ENCODE data around the gene CHRNA3. TPM values are rescaled to one million over a fixed set of nuclear protein-coding genes. Genes with fewer than 3 reads are reported as not detected.

CHRNA3 gene
- total RNA-seq, 4 donors from 2014 or later: 0.18 TPM; not detected in 3

DNA sequence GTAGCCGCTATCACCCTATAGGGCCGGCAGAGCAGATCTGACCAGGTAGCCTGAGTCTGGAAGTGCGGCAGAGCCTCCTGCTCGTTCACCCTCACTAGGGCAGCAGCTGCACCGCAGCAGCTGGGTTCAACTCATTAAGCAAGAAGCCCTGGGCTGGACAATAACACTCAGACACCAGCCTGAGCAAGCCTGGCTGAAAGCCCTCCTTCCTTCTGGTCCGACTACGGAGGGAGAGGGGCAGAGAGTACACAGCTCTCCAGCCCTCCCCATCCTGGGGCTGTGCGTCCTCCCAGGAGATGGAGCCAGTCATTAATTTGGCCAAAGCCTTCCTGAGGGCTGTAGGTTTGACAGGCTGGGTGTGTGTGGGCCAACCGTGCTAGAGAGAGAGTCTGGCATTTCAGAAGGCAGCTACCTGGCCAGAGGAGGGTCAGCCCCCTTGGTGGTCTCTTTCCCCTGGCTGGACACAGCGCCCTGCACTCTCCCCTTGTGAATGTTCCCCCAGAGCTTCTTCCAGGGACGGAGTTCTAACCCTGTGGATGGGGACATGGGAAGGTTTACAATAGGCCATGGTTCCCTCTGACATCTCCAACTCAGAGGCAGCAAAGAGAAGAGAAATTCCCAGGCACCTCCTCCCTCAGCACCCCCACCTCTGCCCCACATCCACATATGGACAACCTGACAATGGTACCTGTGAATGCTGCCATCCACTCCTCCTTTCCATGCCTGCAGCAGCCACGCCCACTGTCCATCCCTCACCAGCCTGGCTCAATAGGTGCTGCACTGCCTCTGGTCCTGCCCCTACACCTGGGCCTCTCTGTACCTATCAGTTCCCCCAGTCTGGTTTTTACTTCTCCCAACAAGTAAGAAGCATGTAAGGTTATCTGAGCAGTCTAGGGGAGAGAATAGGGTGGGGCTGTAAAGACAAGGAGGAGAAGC lies 13.7 kb upstream of the CHRNA3 start:
- Histone ChIP-seq H3K4me3 (no peak overlapping the region), H3K36me3 (no peaks in the 10 kb centered on the region), H3K27me3 (peaks cover 0 to 11% (median 0%) of the 10 kb centered on the region in 4 donors), H3K9me3 (peaks cover 0 to 10% (median 5%) of the 10 kb centered on the region in 3 donors), H3K27ac (no peak overlapping the region), H3K4me1 (no peaks in the 10 kb centered on the region)
- no peak for DNase-seq
- intact Hi-C loops (cut with DNase I): no loop called here
- 69 to 97% methylated on average over 4 to 7 of the region's 12 CpGs for WGBS, 2 donors
- TF ChIP-seq, protein P1, sequence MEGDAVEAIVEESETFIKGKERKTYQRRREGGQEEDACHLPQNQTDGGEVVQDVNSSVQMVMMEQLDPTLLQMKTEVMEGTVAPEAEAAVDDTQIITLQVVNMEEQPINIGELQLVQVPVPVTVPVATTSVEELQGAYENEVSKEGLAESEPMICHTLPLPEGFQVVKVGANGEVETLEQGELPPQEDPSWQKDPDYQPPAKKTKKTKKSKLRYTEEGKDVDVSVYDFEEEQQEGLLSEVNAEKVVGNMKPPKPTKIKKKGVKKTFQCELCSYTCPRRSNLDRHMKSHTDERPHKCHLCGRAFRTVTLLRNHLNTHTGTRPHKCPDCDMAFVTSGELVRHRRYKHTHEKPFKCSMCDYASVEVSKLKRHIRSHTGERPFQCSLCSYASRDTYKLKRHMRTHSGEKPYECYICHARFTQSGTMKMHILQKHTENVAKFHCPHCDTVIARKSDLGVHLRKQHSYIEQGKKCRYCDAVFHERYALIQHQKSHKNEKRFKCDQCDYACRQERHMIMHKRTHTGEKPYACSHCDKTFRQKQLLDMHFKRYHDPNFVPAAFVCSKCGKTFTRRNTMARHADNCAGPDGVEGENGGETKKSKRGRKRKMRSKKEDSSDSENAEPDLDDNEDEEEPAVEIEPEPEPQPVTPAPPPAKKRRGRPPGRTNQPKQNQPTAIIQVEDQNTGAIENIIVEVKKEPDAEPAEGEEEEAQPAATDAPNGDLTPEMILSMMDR (IDR thresholded peaks at IDR 0.05): no peak
- TF ChIP-seq POLR2A (IDR thresholded peaks at IDR 0.05): no peak

DNA sequence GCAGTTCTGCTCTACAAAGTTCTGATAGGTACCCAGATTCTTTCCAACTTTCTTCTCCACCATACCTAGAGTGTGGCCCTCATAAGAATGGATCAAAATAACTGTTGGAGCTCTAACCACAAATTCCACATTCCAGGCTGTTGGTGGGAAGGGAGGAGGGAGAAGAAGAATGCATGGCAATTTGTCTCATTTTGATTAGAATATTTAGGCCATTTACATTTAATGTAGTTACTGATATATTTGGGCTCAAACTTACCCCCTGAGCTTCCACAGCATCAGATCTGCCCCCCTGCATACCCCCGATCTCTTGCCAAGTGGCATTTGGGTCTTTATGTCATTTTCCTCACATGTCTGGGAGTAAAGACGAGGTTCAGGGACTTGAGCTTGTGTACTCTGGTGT lies 12.6 kb upstream of the CHRNA3 start:
- intact Hi-C loops (cut with DNase I): no loop called here
- Histone ChIP-seq H3K27ac (no peak overlapping the region), H3K4me3 (no peak overlapping the region), H3K36me3 (no peaks in the 10 kb centered on the region), H3K27me3 (peaks cover 0 to 21% (median 0%) of the 10 kb centered on the region in 4 donors), H3K9me3 (peaks cover 0 to 10% (median 5%) of the 10 kb centered on the region in 3 donors), H3K4me1 (peaks cover 0 to 8% (median 0%) of the 10 kb centered on the region in 3 donors)
- 83 to 86% methylated on average over 2 of the region's 2 CpGs for WGBS, 2 donors
- no peak for TF ChIP-seq POLR2A (IDR thresholded peaks at IDR 0.05)
- TF ChIP-seq, protein P1 (IDR thresholded peaks at IDR 0.05): no peak
- DNase-seq: no peak

GRCh38 chr15:78630886-78631633 lies 10.3 kb upstream of the CHRNA3 start:
- no peak for TF ChIP-seq POLR2A (IDR thresholded peaks at IDR 0.05)
- TF ChIP-seq, protein P1 (IDR thresholded peaks at IDR 0.05): no peak
- Histone ChIP-seq H3K4me3 (no peak overlapping the region), H3K4me1 (peaks cover 0 to 18% (median 0%) of the 10 kb centered on the region in 3 donors), H3K27ac (no peak overlapping the region), H3K27me3 (peaks cover 0 to 30% (median 0%) of the 10 kb centered on the region in 4 donors), H3K36me3 (no peaks in the 10 kb centered on the region), H3K9me3 (peaks cover 0 to 10% (median 5%) of the 10 kb centered on the region in 3 donors)
- 79 to 80% methylated on average over 4 to 8 of the region's 9 CpGs for WGBS, 2 donors
- intact Hi-C loops (cut with DNase I): no loop called here
- DNase-seq: no peak

GRCh38 chr15:78629716-78630065 lies 8.9 kb upstream of the CHRNA3 start:
- H3K4me3 ChIP-seq: no peak overlapping the region
- H3K27me3 ChIP-seq: peaks cover 0 to 31% (median 0%) of the 10 kb centered on the region in 4 donors
- TF ChIP-seq, protein P1 (IDR thresholded peaks at IDR 0.05): no peak
- TF ChIP-seq POLR2A (IDR thresholded peaks at IDR 0.05): no peak
- H3K27ac ChIP-seq: no peak overlapping the region
- intact Hi-C loops (cut with DNase I): no loop called here
- H3K36me3 ChIP-seq: no peaks in the 10 kb centered on the region
- DNase-seq: no peak
- 87 to 93% methylated on average over 10 to 12 of the region's 12 CpGs for WGBS, 2 donors
- H3K9me3 ChIP-seq: peaks cover 0 to 10% (median 5%) of the 10 kb centered on the region in 3 donors
- peaks cover 0 to 23% (median 0%) of the 10 kb centered on the region in 3 donors for H3K4me1 ChIP-seq
